Adrenal gland (tissue), 12 donors: ENCODE measurements around the gene KIRREL1. TPM values are rescaled to one million over a fixed set of nuclear protein-coding genes. Genes with fewer than 3 reads are reported as not detected.

ENCODE experiments used
- DNase-seq, 7 donors: peaks; one replicate each; pipeline ENCODE4 v3.0.0-alpha.2; 2019 to 2020
- H3K27ac ChIP-seq, 5 donors: fragments of 200-600 bp; sonication (generic) in 4 of 5; 1 replicate in 3 of 5; 2 replicates in 2 of 5; pipeline versions ENCODE4 v1.5.1 to v1.8.0; 2016 to 2020; ENCODE audit warnings: mild to moderate bottlenecking in 1 of 5
- H3K27me3 ChIP-seq: fragments of 200-600 bp; 2 replicates; pipeline ENCODE4 v1.8.0; 2021
- H3K36me3 ChIP-seq, 2 donors: fragments of 200-600 bp; replicated peaks in 1 of 2; 1 replicate in 1 of 2; 2 replicates in 1 of 2; pipeline versions ENCODE4 v1.5.1 to v1.8.0; 2018 to 2022
- H3K4me1 ChIP-seq, 2 donors: fragments of 200-600 bp; replicated peaks in 1 of 2; 1 replicate in 1 of 2; 2 replicates in 1 of 2; pipeline versions ENCODE4 v1.5.1 to v1.8.0; 2018 to 2021
- H3K4me3 ChIP-seq, 4 donors: fragments of 200-600 bp; sonication (generic) in 3 of 4; one replicate each; pipeline ENCODE4 v1.5.1; 2016 to 2018
- H3K9me3 ChIP-seq, 3 donors: fragments of 200-600 bp; sonication (generic) in 1 of 3; replicated peaks in 1 of 3; 1 replicate in 2 of 3; 2 replicates in 1 of 3; pipeline versions ENCODE4 v1.5.1 to v1.8.0; 2016 to 2021
- CTCF ChIP-seq, 6 experiments: fragments of 450-650 bp in 4 of 6; fragments of 200-600 bp in 2 of 6; sonication (generic) in 1 of 6; IDR thresholded peaks; 1 replicate in 5 of 6; 2 replicates in 1 of 6; pipeline versions ENCODE4 v1.5.1 to v1.8.0; 2016 to 2021; ENCODE audit warnings: antibody characterized with exemption in 6 of 6, mild to moderate bottlenecking in 2 of 6, moderate library complexity in 1 of 6
- POLR2A ChIP-seq, 2 donors: fragments of 450-650 bp; IDR thresholded peaks; one replicate each; pipeline ENCODE4 v1.6.1; 2017; ENCODE audit warnings: antibody characterized with exemption in 2 of 2, mild to moderate bottlenecking in 2 of 2, moderate library complexity in 1 of 2
- WGBS, 4 donors: extraction: QIAGEN DNeasy Blood & Tissue Kit in 2 of 4; methylation state at CpG; one replicate each; pipeline versions ENCODE4 v1.1.5 to v1.1.7; 2013 to 2017; 5-methylcytosine and 5-hydroxymethylcytosine counted together
- intact Hi-C, 2 donors: fragments of 100-400 bp; cut with DNase I; formaldehyde crosslinking; loops; one replicate each; pipeline versions ENCODE4 v1.14.1 to v1.15.0; 2022 to 2023
- polyA plus RNA-seq, 3 donors: library from polyadenylated mRNA; stranded (reverse); fragments of 200-250 nt in 2 of 3; fragments of 350-450 nt in 1 of 3; fragmentation: Illumina TruSeq in 1 of 3; extraction: RNeasy Lipid Tissue Mini Kit (QIAGEN cat#74804) in 1 of 3; gene quantifications; one replicate each; pipeline ENCODE4 v1.2.3, GENCODE V29; 2013 to 2014
- total RNA-seq, 9 donors: library from RNA; depleted of rRNA in 4 of 9; stranded (reverse); fragments of >200 nt in 4 of 9; fragments of 120-200 nt in 1 of 9; fragmentation: NEBNext Ultra II Directional in 1 of 9; extraction: Animal tissue kit (Norgen Biotek cat#: 25700) in 1 of 9; gene quantifications; one replicate each; pipeline versions ENCODE4 v1.1.0 to v1.2.4, GENCODE V29; 2013 to 2023
- donor health status: healthy with polysubstance abuse.
- donor health status: Bipolar disorder and iron deficiency.
- donor health status: DM: yes; HTN: yes; CAD: no.
- donor health status: DM: no; HTN: no; CAD: no.
- donor health status: DM: no; HTN: no; CAD: no.
- donor health status: DM: yes; HTN: yes; CAD: no.

KIRREL1 gene
- total and polyA plus RNA-seq, 12 donors, result 10.1 to 57.2 (median 39.8) TPM

GRCh38 chr1:157993918-157994605 is 617 bp downstream of the KIRREL1 start:
- H3K36me3 ChIP-seq, result no peaks in the 10 kb centered on the region
- H3K27me3 ChIP-seq, result no peaks in the 10 kb centered on the region
- peak overlapping the region; percentile 45 to 92 (median 68) for H3K4me3 ChIP-seq
- WGBS, 4 donors, result 2% methylated on average over 17 to 29 of the region's 29 CpGs; no CpG with 5 or more reads in 1 of the 4 donors
- H3K27ac ChIP-seq, result peak overlapping the region; percentile 17 to 91 (median 85)
- intact Hi-C loops, result loop anchor here (2.0 to 5.0 kb wide), 3 partner anchors 43 to 93 kb away; no protein-coding TSS in a partner anchor
- TF ChIP-seq POLR2A (IDR thresholded peaks at IDR 0.05) (no peak), CTCF (IDR thresholded peaks at IDR 0.05) (no peak)
- H3K4me1 ChIP-seq, result peaks cover 38 to 43% of the 10 kb centered on the region in 2 donors
- no peaks in the 10 kb centered on the region for H3K9me3 ChIP-seq
- peak in 2 of 7 donors; percentile 9 to 30 for DNase-seq

GRCh38 chr1:157994704-157995582 is 1.5 kb downstream of the KIRREL1 start:
- Histone ChIP-seq H3K4me3 (peak overlapping the region in 2 of 4 donors; percentile 69 to 92), H3K36me3 (no peaks in the 10 kb centered on the region), H3K4me1 (peaks cover 47 to 50% of the 10 kb centered on the region in 2 donors), H3K27ac (peak overlapping the region in 4 of 5 donors; percentile 38 to 91 (median 87)), H3K27me3 (no peaks in the 10 kb centered on the region), H3K9me3 (no peaks in the 10 kb centered on the region)
- intact Hi-C loops, result loop anchor here (5.0 kb wide), 2 partner anchors 42 to 92 kb away; no protein-coding TSS in a partner anchor
- TF ChIP-seq POLR2A (IDR thresholded peaks at IDR 0.05) (no peak), CTCF (IDR thresholded peaks at IDR 0.05) (no peak)
- DNase-seq, result peak in 4 of 7 donors; percentile 53 to 67 (median 56)
- 19 to 30% (median 19%) methylated on average over 10 to 13 of the region's 13 CpGs for WGBS, 4 donors

- Histone ChIP-seq H3K27ac (peak overlapping the region in 4 of 5 donors; percentile 38 to 91 (median 87)), H3K36me3 (no peaks in the 10 kb centered on the region), H3K9me3 (no peaks in the 10 kb centered on the region), H3K27me3 (no peaks in the 10 kb centered on the region), H3K4me3 (peak overlapping the region in 1 of 4 donors; percentile 92), H3K4me1 (peaks cover 48 to 55% of the 10 kb centered on the region in 2 donors)
- intact Hi-C loops, result no loop called here
- 33 to 41% (median 35%) methylated on average over 3 of the region's 3 CpGs for WGBS, 4 donors
- no peak for DNase-seq
- no peak for TF ChIP-seq POLR2A (IDR thresholded peaks at IDR 0.05)
- TF ChIP-seq CTCF (IDR thresholded peaks at IDR 0.05), result no peak
These were observed 2.2 kb downstream of the KIRREL1 start for GRCh38 chr1:157995583-157996169.

- Histone ChIP-seq H3K36me3 (no peaks in the 10 kb centered on the region), H3K27ac (peak overlapping the region in 3 of 5 donors; percentile 57 to 91 (median 85)), H3K4me3 (peak overlapping the region in 1 of 4 donors; percentile 38), H3K27me3 (no peaks in the 10 kb centered on the region), H3K9me3 (no peaks in the 10 kb centered on the region), H3K4me1 (peaks cover 53 to 62% of the 10 kb centered on the region in 2 donors)
- TF ChIP-seq CTCF (IDR thresholded peaks at IDR 0.05), result no peak
- no peak for TF ChIP-seq POLR2A (IDR thresholded peaks at IDR 0.05)
- no peak for DNase-seq
- intact Hi-C loops, result no loop called here
- WGBS, 4 donors, result 38 to 51% (median 41%) methylated on average over 5 of the region's 5 CpGs
These were observed 3.0 kb downstream of the KIRREL1 start for GRCh38 chr1:157996433-157996832.
